B cell (primary cell): Measurements from ENCODE around the gene PURB.

Experiments used
- EZH2 ChIP-seq: IDR thresholded peaks from 2 replicates; pipeline ENCODE4 v1.6.1; 2012; ENCODE audit warnings: borderline replicate concordance, low read depth, mild to moderate bottlenecking, moderate library complexity, low read length; ENCODE audit not compliant: insufficient read depth, poor library complexity, severe bottlenecking
- TF ChIP-seq, protein P1 (sequence below): fragments of 200-600 bp; IDR thresholded peaks from one replicate; pipeline ENCODE4 v1.8.0; 2022; ENCODE audit warnings: antibody characterized with exemption, mild to moderate bottlenecking

DNA sequence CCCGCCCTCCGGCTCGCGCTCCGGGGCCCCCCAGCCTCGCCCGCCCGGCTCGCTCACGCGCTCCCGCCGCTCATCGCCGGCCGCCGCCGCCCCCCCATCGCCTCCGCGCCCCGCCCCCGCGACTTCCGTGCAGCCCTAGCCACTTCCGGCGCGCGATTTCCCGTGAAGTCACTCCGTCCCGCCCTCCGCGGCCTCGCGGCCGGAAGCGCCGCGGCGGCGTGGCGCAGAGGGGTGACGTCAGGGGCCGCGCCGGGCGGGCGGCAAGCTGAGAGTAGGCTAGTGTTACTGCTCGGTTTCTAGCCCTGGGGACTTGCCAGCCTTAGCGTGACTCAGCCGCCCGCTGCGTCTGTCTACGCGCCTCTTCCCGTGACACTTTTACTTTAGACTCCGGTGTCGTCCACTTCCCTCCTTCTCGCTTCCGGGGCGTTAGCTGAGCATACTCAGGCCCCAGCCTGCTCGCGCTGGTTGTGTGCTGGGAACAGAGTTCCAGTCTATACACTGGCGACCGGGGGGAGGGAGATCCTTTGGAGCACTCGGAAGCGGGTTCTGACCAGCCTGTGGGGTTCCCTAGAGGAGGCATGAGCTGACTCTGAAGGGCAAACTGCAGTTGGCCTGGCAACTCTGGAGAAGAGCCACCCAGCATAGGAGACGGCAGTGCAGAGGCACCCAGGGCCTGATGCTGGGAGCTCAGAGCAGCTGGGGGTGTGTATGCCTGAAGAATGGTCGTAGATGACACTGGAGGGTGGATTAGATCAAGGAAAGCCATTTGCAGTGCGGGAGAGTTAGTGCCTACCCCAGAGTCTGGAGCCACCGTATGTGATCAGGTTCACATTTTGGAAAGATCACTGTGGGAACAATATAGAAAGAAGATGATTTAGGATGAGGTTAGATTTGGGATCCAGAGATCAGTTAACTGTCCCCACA lies at the start of gene PURB:
- TF ChIP-seq, protein P1, sequence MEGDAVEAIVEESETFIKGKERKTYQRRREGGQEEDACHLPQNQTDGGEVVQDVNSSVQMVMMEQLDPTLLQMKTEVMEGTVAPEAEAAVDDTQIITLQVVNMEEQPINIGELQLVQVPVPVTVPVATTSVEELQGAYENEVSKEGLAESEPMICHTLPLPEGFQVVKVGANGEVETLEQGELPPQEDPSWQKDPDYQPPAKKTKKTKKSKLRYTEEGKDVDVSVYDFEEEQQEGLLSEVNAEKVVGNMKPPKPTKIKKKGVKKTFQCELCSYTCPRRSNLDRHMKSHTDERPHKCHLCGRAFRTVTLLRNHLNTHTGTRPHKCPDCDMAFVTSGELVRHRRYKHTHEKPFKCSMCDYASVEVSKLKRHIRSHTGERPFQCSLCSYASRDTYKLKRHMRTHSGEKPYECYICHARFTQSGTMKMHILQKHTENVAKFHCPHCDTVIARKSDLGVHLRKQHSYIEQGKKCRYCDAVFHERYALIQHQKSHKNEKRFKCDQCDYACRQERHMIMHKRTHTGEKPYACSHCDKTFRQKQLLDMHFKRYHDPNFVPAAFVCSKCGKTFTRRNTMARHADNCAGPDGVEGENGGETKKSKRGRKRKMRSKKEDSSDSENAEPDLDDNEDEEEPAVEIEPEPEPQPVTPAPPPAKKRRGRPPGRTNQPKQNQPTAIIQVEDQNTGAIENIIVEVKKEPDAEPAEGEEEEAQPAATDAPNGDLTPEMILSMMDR: no peak
- no peak for TF ChIP-seq EZH2
